SH-SY5Y (cell line): Measurements from ENCODE around the gene KRTAP4-1.

Experiments used
- GATA2 ChIP-seq: IDR thresholded peaks from 2 replicates; pipeline ENCODE4 v1.6.1; 2011; ENCODE audit warnings: mild to moderate bottlenecking, low read depth, low read length
- GATA3 ChIP-seq: IDR thresholded peaks from 2 replicates; pipeline ENCODE4 v1.6.1; 2011; ENCODE audit warnings: low read depth, mild to moderate bottlenecking, low read length, moderate library complexity

Gene KRTAP4-1

GRCh38 chr17:41178843-41179616 is 5.7 kb downstream of the KRTAP4-1 start:
- TF ChIP-seq GATA2 (no peak), GATA3 (no peak)

- no peak for TF ChIP-seq GATA2
- TF ChIP-seq GATA3 = no peak
Measured at GRCh38 chr17:41178341-41178740, 6.4 kb downstream of the KRTAP4-1 start.

GRCh38 chr17:41177727-41178271 is 6.9 kb downstream of the KRTAP4-1 start, which contains the start of gene KRTAP4-2:
TSS of gene KRTAP4-2 (minus strand) at chr17:41178221. CDS start at chr17:41178164, 57 bp downstream.
- TF ChIP-seq GATA2 = no peak
- TF ChIP-seq GATA3 = no peak

- TF ChIP-seq GATA3 (no peak), GATA2 (no peak)
Measured at GRCh38 chr17:41176744-41177387, 7.8 kb downstream of the KRTAP4-1 start.

GRCh38 chr17:41171886-41172285 is 12.8 kb downstream of the KRTAP4-1 start:
- TF ChIP-seq GATA3 = no peak
- TF ChIP-seq GATA2 = no peak

- TF ChIP-seq GATA2 = no peak
- no peak for TF ChIP-seq GATA3
Measured at GRCh38 chr17:41168121-41168520, 16.6 kb downstream of the KRTAP4-1 start, which contains the start of gene KRTAP4-3. TSS of gene KRTAP4-3 (minus strand) at chr17:41168221. CDS start at chr17:41168172, 49 bp downstream.

GRCh38 chr17:41167561-41167960 is 17.1 kb downstream of the KRTAP4-1 start:
- TF ChIP-seq GATA2 = no peak
- no peak for TF ChIP-seq GATA3

GRCh38 chr17:41163828-41164227 is 20.9 kb downstream of the KRTAP4-1 start:
- TF ChIP-seq GATA3 (no peak), GATA2 (no peak)

- no peak for TF ChIP-seq GATA2
- TF ChIP-seq GATA3 = no peak
Measured at GRCh38 chr17:41160648-41161047, 24.1 kb downstream of the KRTAP4-1 start, which contains the start of gene KRTAP4-4. TSS of gene KRTAP4-4 (minus strand) at chr17:41160748. CDS start at chr17:41160691, 57 bp downstream.

GRCh38 chr17:41153856-41154255 is 30.9 kb downstream of the KRTAP4-1 start:
- TF ChIP-seq GATA2 (no peak), GATA3 (no peak)

GRCh38 chr17:41151525-41151924 is 33.2 kb downstream of the KRTAP4-1 start:
- no peak for TF ChIP-seq GATA3
- no peak for TF ChIP-seq GATA2

GRCh38 chr17:41150026-41150425 is 34.7 kb downstream of the KRTAP4-1 start:
- no peak for TF ChIP-seq GATA2

- TF ChIP-seq GATA3 (no peak), GATA2 (no peak)
Measured at GRCh38 chr17:41149652-41149985, 35.1 kb downstream of the KRTAP4-1 start, which contains the start of gene KRTAP4-5. TSS of gene KRTAP4-5 (minus strand) at chr17:41149825. CDS start at chr17:41149767, 58 bp downstream.

- no peak for TF ChIP-seq GATA3
- TF ChIP-seq GATA2 = no peak
Measured at GRCh38 chr17:41147531-41148204, 37.0 kb downstream of the KRTAP4-1 start.

GRCh38 chr17:41145261-41145660 is 39.5 kb downstream of the KRTAP4-1 start:
- no peak for TF ChIP-seq GATA2
- no peak for TF ChIP-seq GATA3
